Smooth muscle cell (in vitro differentiated cells): ENCODE measurements around the gene PHKG2. TPM values are rescaled to one million over a fixed set of nuclear protein-coding genes. Genes with fewer than 3 reads are reported as not detected.

Experiments
- DNase-seq: peaks from one replicate; lab custom pipeline; 2025; ENCODE audit not compliant: unreplicated experiment; lab: John Stamatoyannopoulos, UW
- H2AFZ ChIP-seq: fragments of 200-600 bp; sonication (generic); 2 replicates; pipeline ENCODE4 v1.6.0; 2016; ENCODE audit warnings: antibody characterized with exemption, low read depth, mild to moderate bottlenecking
- H3F3A ChIP-seq: fragments of 200-600 bp; sonication (generic); 2 replicates; pipeline ENCODE4 v1.6.0; 2017; ENCODE audit warnings: antibody characterized with exemption, low read depth
- H3K27ac ChIP-seq: fragments of 200-600 bp; sonication (generic); 2 replicates; pipeline ENCODE4 v1.5.1; 2016; ENCODE audit warnings: low read depth, mild to moderate bottlenecking
- H3K27me3 ChIP-seq: fragments of 200-600 bp; sonication (generic); 2 replicates; pipeline ENCODE4 v1.6.1; 2016; ENCODE audit warnings: low read depth, mild to moderate bottlenecking
- H3K36me3 ChIP-seq: fragments of 200-600 bp; sonication (generic); 2 replicates; pipeline ENCODE4 v1.5.1; 2016; ENCODE audit warnings: low read depth
- H3K4me1 ChIP-seq: fragments of 200-600 bp; sonication (generic); 2 replicates; pipeline ENCODE4 v1.5.1; 2016; ENCODE audit warnings: low read depth
- H3K4me2 ChIP-seq: fragments of 200-600 bp; sonication (generic); 2 replicates; pipeline ENCODE4 v1.6.0; 2016; ENCODE audit warnings: mild to moderate bottlenecking
- H3K4me3 ChIP-seq: fragments of 200-600 bp; sonication (generic); 2 replicates; pipeline ENCODE4 v1.5.1; 2016; ENCODE audit warnings: mild to moderate bottlenecking
- H3K79me2 ChIP-seq: fragments of 200-600 bp; sonication (generic); 2 replicates; pipeline ENCODE4 v1.6.0; 2016; ENCODE audit warnings: low read depth, mild to moderate bottlenecking
- H3K9ac ChIP-seq: fragments of 200-600 bp; sonication (generic); 2 replicates; pipeline ENCODE4 v1.6.0; 2016; ENCODE audit warnings: low read depth
- H3K9me3 ChIP-seq: fragments of 200-600 bp; sonication (generic); replicated peaks from 2 replicates; pipeline ENCODE4 v1.5.1; 2016; ENCODE audit warnings: low read depth
- H4K20me1 ChIP-seq: fragments of 200-600 bp; sonication (generic); 2 replicates; pipeline ENCODE4 v1.6.0; 2016; ENCODE audit warnings: low read depth
- WGBS: methylation state at CpG from one replicate; pipeline ENCODE4 v1.1.7; 2016; ENCODE audit warnings: low lambda C conversion rate; 5-methylcytosine and 5-hydroxymethylcytosine counted together
- polyA plus RNA-seq: library from polyadenylated mRNA; unstranded; fragments of >200 nt; fragmentation: Nextera tagmentation; extraction: Ambion mirVana; gene quantifications from 2 replicates; pipeline ENCODE4 v1.2.1, GENCODE V29; 2016
- total RNA-seq: library from RNA; depleted of rRNA; stranded (reverse); fragments of >200 nt; gene quantifications from 2 replicates; pipeline ENCODE4 v1.2.3, GENCODE V29; 2014
- TF ChIP-seq, protein P1 (sequence below): fragments of 200-600 bp; sonication (generic); IDR thresholded peaks from 2 replicates; pipeline ENCODE4 v1.5.1; 2017; ENCODE audit warnings: borderline replicate concordance, mild to moderate bottlenecking, antibody characterized with exemption; ENCODE audit not compliant: insufficient read depth, poor library complexity, severe bottlenecking

PHKG2 gene
- total and polyA plus RNA-seq, 2 experiments from 2014 or later: 24.9 to 39.1 TPM

DNA sequence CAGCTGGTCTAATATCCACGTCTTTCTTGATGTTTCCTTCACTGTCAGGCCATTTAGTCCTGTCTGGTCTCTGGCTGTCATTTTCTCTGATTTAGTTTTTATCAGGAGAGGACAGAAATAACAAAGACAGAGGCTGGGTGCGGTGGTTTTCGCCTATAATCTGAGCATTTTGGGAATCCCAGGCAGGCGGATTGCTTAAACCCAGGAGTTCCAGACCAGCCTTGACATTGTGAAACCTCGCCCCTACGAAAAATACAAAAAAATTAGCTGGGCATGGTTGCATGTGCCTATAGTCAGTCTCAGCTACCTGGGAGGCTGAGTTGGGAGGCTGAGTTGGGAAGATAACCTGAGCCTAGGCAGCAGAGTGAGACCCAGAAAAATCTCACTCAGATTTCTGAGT lies 42.2 kb upstream of the PHKG2 start:
- Histone ChIP-seq H3K4me3 (no peak overlapping the region), H3K79me2 (peaks cover 24% of the 10 kb centered on the region), H3K27ac (no peak overlapping the region), H3K9ac (no peak overlapping the region), H3K4me1 (no peaks in the 10 kb centered on the region), H3K9me3 (no peaks in the 10 kb centered on the region), H2AFZ (no peak overlapping the region), H3K36me3 (peaks cover 38% of the 10 kb centered on the region), H3F3A (peaks cover 8% of the 10 kb centered on the region), H3K4me2 (no peak overlapping the region), H3K27me3 (no peaks in the 10 kb centered on the region), H4K20me1 (peaks cover 19% of the 10 kb centered on the region)
- DNase-seq: no peak
- 98% methylated on average over 6 of the region's 6 CpGs for WGBS
- TF ChIP-seq, protein P1, sequence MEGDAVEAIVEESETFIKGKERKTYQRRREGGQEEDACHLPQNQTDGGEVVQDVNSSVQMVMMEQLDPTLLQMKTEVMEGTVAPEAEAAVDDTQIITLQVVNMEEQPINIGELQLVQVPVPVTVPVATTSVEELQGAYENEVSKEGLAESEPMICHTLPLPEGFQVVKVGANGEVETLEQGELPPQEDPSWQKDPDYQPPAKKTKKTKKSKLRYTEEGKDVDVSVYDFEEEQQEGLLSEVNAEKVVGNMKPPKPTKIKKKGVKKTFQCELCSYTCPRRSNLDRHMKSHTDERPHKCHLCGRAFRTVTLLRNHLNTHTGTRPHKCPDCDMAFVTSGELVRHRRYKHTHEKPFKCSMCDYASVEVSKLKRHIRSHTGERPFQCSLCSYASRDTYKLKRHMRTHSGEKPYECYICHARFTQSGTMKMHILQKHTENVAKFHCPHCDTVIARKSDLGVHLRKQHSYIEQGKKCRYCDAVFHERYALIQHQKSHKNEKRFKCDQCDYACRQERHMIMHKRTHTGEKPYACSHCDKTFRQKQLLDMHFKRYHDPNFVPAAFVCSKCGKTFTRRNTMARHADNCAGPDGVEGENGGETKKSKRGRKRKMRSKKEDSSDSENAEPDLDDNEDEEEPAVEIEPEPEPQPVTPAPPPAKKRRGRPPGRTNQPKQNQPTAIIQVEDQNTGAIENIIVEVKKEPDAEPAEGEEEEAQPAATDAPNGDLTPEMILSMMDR: no peak

DNA sequence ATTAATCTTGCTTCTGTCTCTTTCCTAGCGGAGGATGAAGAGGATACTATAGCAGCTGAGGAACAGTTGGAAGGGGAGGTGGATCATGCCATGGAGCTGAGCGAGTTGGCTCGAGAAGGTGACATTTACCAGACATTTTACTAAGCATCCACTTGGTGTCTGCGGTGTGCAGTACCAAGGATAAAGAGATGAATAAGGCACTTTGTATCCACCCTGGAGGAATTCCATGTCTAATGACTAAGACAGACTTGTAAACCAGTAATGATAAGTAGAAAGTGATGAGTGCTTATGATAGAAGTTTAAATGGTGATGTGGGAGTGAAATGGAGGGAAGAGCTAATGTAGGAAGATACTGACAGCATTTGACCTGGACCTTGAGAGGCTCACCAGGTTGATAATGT lies 37.3 kb upstream of the PHKG2 start:
- peak overlapping the region; percentile 9 for H3K4me2 ChIP-seq
- H3K9me3 ChIP-seq: no peaks in the 10 kb centered on the region
- no peak overlapping the region for H3K4me3 ChIP-seq
- H3K4me1 ChIP-seq: no peaks in the 10 kb centered on the region
- H3K9ac ChIP-seq: no peak overlapping the region
- peak overlapping the region; percentile 34 for H3K27ac ChIP-seq
- TF ChIP-seq, protein P1: no peak
- no peaks in the 10 kb centered on the region for H3K27me3 ChIP-seq
- H3F3A ChIP-seq: peaks cover 27% of the 10 kb centered on the region
- no peak overlapping the region for H2AFZ ChIP-seq
- H3K36me3 ChIP-seq: peaks cover 33% of the 10 kb centered on the region
- H3K79me2 ChIP-seq: peaks cover 7% of the 10 kb centered on the region
- H4K20me1 ChIP-seq: peaks cover 13% of the 10 kb centered on the region
- WGBS: 32% methylated on average over 4 of the region's 4 CpGs
- no peak for DNase-seq

DNA sequence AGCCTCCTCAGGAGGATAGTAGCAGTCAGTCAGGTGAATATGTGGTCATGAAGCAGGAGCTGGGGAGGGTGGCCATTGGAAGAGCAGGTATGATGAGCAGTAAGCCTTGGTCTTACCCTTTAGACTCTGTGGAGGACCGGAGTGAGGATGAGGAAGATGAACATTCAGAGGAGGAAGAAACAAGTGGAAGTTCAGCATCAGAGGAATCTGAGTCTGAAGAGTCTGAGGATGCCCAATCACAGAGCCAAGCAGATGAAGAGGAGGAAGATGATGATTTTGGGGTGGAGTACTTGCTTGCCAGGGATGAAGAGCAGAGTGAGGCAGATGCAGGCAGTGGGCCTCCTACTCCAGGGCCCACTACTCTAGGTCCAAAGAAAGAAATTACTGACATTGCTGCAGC lies 36.5 kb upstream of the PHKG2 start:
- Histone ChIP-seq H3K27ac (peak overlapping the region; percentile 34), H3K9ac (no peak overlapping the region), H3K79me2 (peaks cover 2% of the 10 kb centered on the region), H3K27me3 (no peaks in the 10 kb centered on the region), H3K9me3 (no peaks in the 10 kb centered on the region), H3F3A (peaks cover 33% of the 10 kb centered on the region), H3K4me3 (no peak overlapping the region), H4K20me1 (peaks cover 21% of the 10 kb centered on the region), H3K4me1 (peaks cover 4% of the 10 kb centered on the region), H3K4me2 (no peak overlapping the region), H3K36me3 (peaks cover 26% of the 10 kb centered on the region), H2AFZ (no peak overlapping the region)
- TF ChIP-seq, protein P1: no peak
- 91% methylated on average over 1 of the region's 1 CpG for WGBS
- DNase-seq: no peak

- TF ChIP-seq, protein P1: no peak
- H3K4me3 ChIP-seq: no peak overlapping the region
- WGBS: 33% methylated on average over 17 of the region's 17 CpGs
- DNase-seq: no peak
- H4K20me1 ChIP-seq: peaks cover 51% of the 10 kb centered on the region
- H3K9me3 ChIP-seq: no peaks in the 10 kb centered on the region
- H3K27ac ChIP-seq: peak overlapping the region; percentile 99
- no peaks in the 10 kb centered on the region for H3K27me3 ChIP-seq
- no peak overlapping the region for H2AFZ ChIP-seq
- H3K4me2 ChIP-seq: peak overlapping the region; percentile 57
- peaks cover 4% of the 10 kb centered on the region for H3K4me1 ChIP-seq
- peaks cover 30% of the 10 kb centered on the region for H3F3A ChIP-seq
- H3K9ac ChIP-seq: peak overlapping the region; percentile 92
- peaks cover 9% of the 10 kb centered on the region for H3K36me3 ChIP-seq
- H3K79me2 ChIP-seq: peaks cover 13% of the 10 kb centered on the region
Observed at GRCh38 chr16:30715750-30716445, 32.3 kb upstream of the PHKG2 start.
